Tibial nerve (tissue), 4 donors: ENCODE data around the gene ERBIN. TPM values are rescaled to one million over a fixed set of nuclear protein-coding genes. Genes with fewer than 3 reads are reported as not detected.
"Not testable (repeated sequence)": the region's sequence is repeated elsewhere in the genome, so short reads cannot be mapped to it uniquely, and the experiment has no call there.

Experiments
- DNase-seq, 2 donors: peaks; one replicate each; pipeline ENCODE4 v3.0.0-alpha.2; 2019; ENCODE audit warnings: low spot score in 2 of 2
- H3K27ac ChIP-seq, 4 donors: fragments of 200-600 bp; sonication (generic) in 3 of 4; one replicate each; pipeline ENCODE4 v1.5.1; 2017 to 2019; ENCODE audit warnings: mild to moderate bottlenecking in 1 of 4
- H3K27me3 ChIP-seq, 2 donors: fragments of 200-600 bp; sonication (generic) in 1 of 2; one replicate each; pipeline versions ENCODE4 v1.5.1 to v1.6.0; 2017 to 2019
- H3K36me3 ChIP-seq, 3 donors: fragments of 200-600 bp; sonication (generic); one replicate each; pipeline ENCODE4 v1.5.1; 2018 to 2019
- H3K4me1 ChIP-seq, 4 donors: fragments of 200-600 bp; sonication (generic) in 3 of 4; one replicate each; pipeline ENCODE4 v1.5.1; 2017 to 2019
- H3K4me3 ChIP-seq, 4 donors: fragments of 200-600 bp; sonication (generic) in 3 of 4; one replicate each; pipeline ENCODE4 v1.5.1; 2017 to 2019; ENCODE audit warnings: mild to moderate bottlenecking in 1 of 4, moderate library complexity in 1 of 4
- H3K9me3 ChIP-seq, 4 donors: fragments of 200-600 bp; sonication (generic) in 3 of 4; one replicate each; pipeline ENCODE4 v1.5.1; 2017 to 2019
- CTCF ChIP-seq, 5 experiments: fragments of 200-600 bp in 3 of 5; fragments of 450-650 bp in 2 of 5; sonication (generic) in 3 of 5; IDR thresholded peaks; one replicate each; pipeline ENCODE4 v1.5.1; 2016 to 2019; ENCODE audit warnings: antibody characterized with exemption in 5 of 5, mild to moderate bottlenecking in 3 of 5, moderate library complexity in 2 of 5
- EP300 ChIP-seq, 2 donors: sonication (generic); formaldehyde crosslinking; IDR thresholded peaks; one replicate each; pipeline ENCODE4 v1.6.1; 2017; ENCODE audit warnings: antibody characterized with exemption in 2 of 2, mild to moderate bottlenecking in 1 of 2
- POLR2A ChIP-seq, 2 donors: fragments of 450-650 bp; IDR thresholded peaks; one replicate each; pipeline ENCODE4 v1.6.1; 2017; ENCODE audit warnings: antibody characterized with exemption in 2 of 2, mild to moderate bottlenecking in 2 of 2, moderate library complexity in 2 of 2
- WGBS, 2 donors: methylation state at CpG; one replicate each; pipeline ENCODE4 v1.1.5; 2018; 5-methylcytosine and 5-hydroxymethylcytosine counted together
- total RNA-seq, 4 donors: library from RNA; depleted of rRNA; stranded (reverse); fragments of >200 nt; gene quantifications; one replicate each; pipeline ENCODE4 v1.1.0, GENCODE V29; 2016

ERBIN gene
- total RNA-seq, 4 donors from 2014 or later = 59.6 to 81.1 (median 66.5) TPM

DNA sequence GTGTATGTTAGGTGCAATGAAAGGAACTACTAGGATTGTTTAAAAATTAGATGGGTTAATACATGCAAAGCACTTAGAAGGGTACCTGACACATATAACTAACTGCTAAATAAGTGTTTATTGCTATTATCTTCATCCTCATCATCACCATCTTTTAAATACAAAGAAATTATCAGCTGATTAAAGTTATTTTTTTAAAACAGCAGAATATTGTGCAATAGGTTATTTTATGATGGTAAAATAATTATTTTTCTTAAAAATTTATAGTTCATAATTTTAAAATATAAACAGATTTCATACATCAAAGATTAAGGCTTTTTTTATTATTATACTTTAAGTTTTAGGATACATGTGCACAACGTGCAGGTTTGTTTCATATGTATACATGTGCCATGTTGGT lies 130.9 kb downstream of the ERBIN start:
- no peak for DNase-seq
- H3K27me3 ChIP-seq = no peaks in the 10 kb centered on the region
- 86 to 97% methylated on average over 1 of the region's 1 CpG for WGBS, 2 donors
- no peak for TF ChIP-seq POLR2A (IDR thresholded peaks at IDR 0.05)
- no peak for TF ChIP-seq EP300 (IDR thresholded peaks at IDR 0.05)
- no peak for TF ChIP-seq CTCF (IDR thresholded peaks at IDR 0.05)
- H3K9me3 ChIP-seq = peaks cover 0 to 3% (median 0%) of the 10 kb centered on the region in 4 donors
- H3K36me3 ChIP-seq = peaks cover 0 to 37% (median 10%) of the 10 kb centered on the region in 3 donors
- no peaks in the 10 kb centered on the region for H3K4me1 ChIP-seq
- no peak overlapping the region for H3K4me3 ChIP-seq
- H3K27ac ChIP-seq = no peak overlapping the region

GRCh38 chr5:66061320-66061719 lies 134.9 kb downstream of the ERBIN start:
- H3K27ac ChIP-seq, H3K9me3 ChIP-seq, H3K4me1 ChIP-seq, H3K27me3 ChIP-seq, H3K4me3 ChIP-seq, DNase-seq: not testable (repeated sequence)
- 99 to 100% methylated on average over 2 to 3 of the region's 3 CpGs for WGBS, 2 donors
- peaks cover 0 to 22% (median 0%) of the 10 kb centered on the region in 3 donors for H3K36me3 ChIP-seq

GRCh38 chr5:66063061-66063460 lies 136.7 kb downstream of the ERBIN start:
- not testable (repeated sequence) for H3K4me3 ChIP-seq, H3K27ac ChIP-seq, H3K9me3 ChIP-seq, DNase-seq, H3K27me3 ChIP-seq, H3K4me1 ChIP-seq
- 95 to 98% methylated on average over 13 of the region's 13 CpGs for WGBS, 2 donors
- peaks cover 0 to 24% (median 0%) of the 10 kb centered on the region in 3 donors for H3K36me3 ChIP-seq

GRCh38 chr5:66066826-66067225 lies 140.5 kb downstream of the ERBIN start:
- H3K4me1 ChIP-seq = no peaks in the 10 kb centered on the region
- WGBS, 2 donors = 44 to 46% methylated on average over 2 of the region's 2 CpGs

GRCh38 chr5:66072031-66072430 lies 145.7 kb downstream of the ERBIN start:
- H3K4me3 ChIP-seq = no peak overlapping the region
- no peaks in the 10 kb centered on the region for H3K4me1 ChIP-seq
- TF ChIP-seq EP300 (IDR thresholded peaks at IDR 0.05) (no peak), CTCF (IDR thresholded peaks at IDR 0.05) (no peak), POLR2A (IDR thresholded peaks at IDR 0.05) (no peak)
- WGBS, 2 donors = 91 to 92% methylated on average over 1 of the region's 1 CpG
- no peak overlapping the region for H3K27ac ChIP-seq
- no peaks in the 10 kb centered on the region for H3K9me3 ChIP-seq
- no peak for DNase-seq
- H3K36me3 ChIP-seq = peaks cover 0 to 40% (median 0%) of the 10 kb centered on the region in 3 donors
- no peaks in the 10 kb centered on the region for H3K27me3 ChIP-seq

More at GRCh38 chr5:66066826-66067225, 140.5 kb downstream of the ERBIN start:
- no peaks in the 10 kb centered on the region for H3K27me3 ChIP-seq
- no peak overlapping the region for H3K4me3 ChIP-seq
- peaks cover 0 to 46% (median 0%) of the 10 kb centered on the region in 3 donors for H3K36me3 ChIP-seq
- no peak for DNase-seq
- H3K9me3 ChIP-seq = no peaks in the 10 kb centered on the region
- no peak overlapping the region for H3K27ac ChIP-seq
- TF ChIP-seq POLR2A (IDR thresholded peaks at IDR 0.05) (no peak), EP300 (IDR thresholded peaks at IDR 0.05) (no peak), CTCF (IDR thresholded peaks at IDR 0.05) (no peak)

DNA sequence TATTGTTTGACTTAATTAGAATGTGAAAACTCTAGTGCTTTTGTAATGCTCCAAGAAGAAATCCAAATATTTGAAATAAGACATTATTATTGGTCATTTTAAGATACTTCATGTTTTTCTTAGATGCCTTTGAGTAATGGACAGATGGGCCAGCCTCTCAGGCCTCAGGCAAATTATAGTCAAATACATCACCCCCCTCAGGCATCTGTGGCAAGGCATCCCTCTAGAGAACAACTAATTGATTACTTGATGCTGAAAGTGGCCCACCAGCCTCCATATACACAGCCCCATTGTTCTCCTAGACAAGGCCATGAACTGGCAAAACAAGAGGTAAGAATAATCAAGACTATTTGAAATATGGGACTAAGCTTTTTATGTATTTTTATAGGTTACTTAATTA lies 148.5 kb downstream of the ERBIN start:
- no peak for TF ChIP-seq POLR2A (IDR thresholded peaks at IDR 0.05)
- TF ChIP-seq CTCF (IDR thresholded peaks at IDR 0.05) = no peak
- TF ChIP-seq EP300 (IDR thresholded peaks at IDR 0.05) = no peak
- no peaks in the 10 kb centered on the region for H3K27me3 ChIP-seq
- no peak overlapping the region for H3K27ac ChIP-seq
- peaks cover 0 to 52% (median 0%) of the 10 kb centered on the region in 3 donors for H3K36me3 ChIP-seq
- no peak overlapping the region for H3K4me3 ChIP-seq
- H3K4me1 ChIP-seq = no peaks in the 10 kb centered on the region
- no peaks in the 10 kb centered on the region for H3K9me3 ChIP-seq
- DNase-seq = no peak
